ENCODE results near the gene RNF114.

- TF ChIP-seq, protein P1, sequence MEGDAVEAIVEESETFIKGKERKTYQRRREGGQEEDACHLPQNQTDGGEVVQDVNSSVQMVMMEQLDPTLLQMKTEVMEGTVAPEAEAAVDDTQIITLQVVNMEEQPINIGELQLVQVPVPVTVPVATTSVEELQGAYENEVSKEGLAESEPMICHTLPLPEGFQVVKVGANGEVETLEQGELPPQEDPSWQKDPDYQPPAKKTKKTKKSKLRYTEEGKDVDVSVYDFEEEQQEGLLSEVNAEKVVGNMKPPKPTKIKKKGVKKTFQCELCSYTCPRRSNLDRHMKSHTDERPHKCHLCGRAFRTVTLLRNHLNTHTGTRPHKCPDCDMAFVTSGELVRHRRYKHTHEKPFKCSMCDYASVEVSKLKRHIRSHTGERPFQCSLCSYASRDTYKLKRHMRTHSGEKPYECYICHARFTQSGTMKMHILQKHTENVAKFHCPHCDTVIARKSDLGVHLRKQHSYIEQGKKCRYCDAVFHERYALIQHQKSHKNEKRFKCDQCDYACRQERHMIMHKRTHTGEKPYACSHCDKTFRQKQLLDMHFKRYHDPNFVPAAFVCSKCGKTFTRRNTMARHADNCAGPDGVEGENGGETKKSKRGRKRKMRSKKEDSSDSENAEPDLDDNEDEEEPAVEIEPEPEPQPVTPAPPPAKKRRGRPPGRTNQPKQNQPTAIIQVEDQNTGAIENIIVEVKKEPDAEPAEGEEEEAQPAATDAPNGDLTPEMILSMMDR (IDR thresholded peaks at IDR 0.05; ENCODE audit: low read depth, low read length, poor library complexity, severe bottlenecking) = no peak
- TF ChIP-seq EZH2phosphoT487 (IDR thresholded peaks at IDR 0.05; ENCODE audit: borderline replicate concordance, low read length) = no peak
Observed at GRCh38 chr20:49948809-49949507, 12.8 kb downstream of the RNF114 start.

Data from DOHH2 (cell line).